GM12878 (cell line): ENCODE data around the gene ANKRD44. TPM values are rescaled to one million over a fixed set of nuclear protein-coding genes. Genes with fewer than 3 reads are reported as not detected.
A peak's percentile ranks its signal among the peaks of the same experiment; 100 is the strongest.

ENCODE experiments used
- ATAC-seq: fragments of 200-7000 bp; cut with Tn5 transposase; 3 replicates; pipeline ENCODE4 v1.9.1; 2020; ENCODE audit warnings: mild to moderate bottlenecking, moderate library complexity
- BruUV-seq: library from RNA; stranded (reverse); fragments of 400-500 nt; replicated peaks from 2 replicates; lab custom pipeline; 2021; lab: Mats Ljungman, UMichigan
- CTCF ChIA-PET: fragments of 300-600 bp; sonication (Branson Sonifier 250); formaldehyde crosslinking; extraction: SDS; loops from one replicate; lab custom pipeline; 2021; ENCODE audit warnings: inconsistent platforms; lab: Yijun Ruan, JAX
- POLR2A ChIA-PET: fragments of 350-600 bp; formaldehyde crosslinking; extraction: SDS; loops from one replicate; lab custom pipeline; 2021; ENCODE audit warnings: inconsistent platforms; lab: Charles Lee
- RAD21 ChIA-PET: fragments of 300-600 bp; sonication (Branson Sonifier 250); formaldehyde crosslinking; loops from one replicate; lab custom pipeline; 2023; ENCODE audit warnings: antibody characterized with exemption; ENCODE audit not compliant: unreplicated experiment; lab: Charles Lee
- SMC1A ChIA-PET: fragments of 300-600 bp; sonication (Branson Sonifier 250); formaldehyde crosslinking; loops from one replicate; lab custom pipeline; 2023; ENCODE audit not compliant: unreplicated experiment, uncharacterized antibody; lab: Charles Lee
- DNase-seq: peaks from one replicate; pipeline ENCODE4 v3.0.0-alpha.2; 2011; ENCODE audit warnings: low read depth, low spot score
- FAIRE-seq: peaks from 3 replicates; lab custom pipeline; 2011; peaks lifted over from hg19 to GRCh38; lab: Jason Lieb, UNC
- H2AFZ ChIP-seq: 2 replicates; pipeline ENCODE4 v1.6.0; 2011; ENCODE audit warnings: low read depth, low read length, control low read depth; ENCODE audit not compliant: control insufficient read depth
- H3K27ac ChIP-seq: 2 replicates; pipeline ENCODE4 v1.5.1; 2011; ENCODE audit warnings: control low read depth; ENCODE audit not compliant: control insufficient read depth, insufficient read depth
- H3K27me3 ChIP-seq, 2 experiments: replicated peaks in 1 of 2; 2 replicates each; pipeline versions ENCODE4 v1.6.0 to v1.6.1; 2011; ENCODE audit warnings: low read length in 1 of 2; ENCODE audit not compliant: control insufficient read depth in 2 of 2, insufficient read depth in 2 of 2
- H3K36me3 ChIP-seq, 2 experiments: 2 replicates each; pipeline ENCODE4 v1.5.1; 2011; ENCODE audit warnings: low read length in 1 of 2; ENCODE audit not compliant: control insufficient read depth in 2 of 2, insufficient read depth in 2 of 2
- H3K4me1 ChIP-seq: 2 replicates; pipeline ENCODE4 v1.6.1; 2011; ENCODE audit warnings: mild to moderate bottlenecking, low read length, moderate library complexity, mixed read lengths; ENCODE audit not compliant: control insufficient read depth, insufficient read depth
- H3K4me2 ChIP-seq: 2 replicates; pipeline ENCODE4 v1.6.0; 2011; ENCODE audit warnings: control low read depth; ENCODE audit not compliant: control insufficient read depth, insufficient read depth
- H3K4me3 ChIP-seq: fragments of 200-600 bp; sonication (generic); 2 replicates; pipeline ENCODE4 v1.5.1; 2016
- H3K79me2 ChIP-seq: 2 replicates; pipeline ENCODE4 v1.6.0; 2011; ENCODE audit warnings: low read length; ENCODE audit not compliant: control insufficient read depth, insufficient read depth
- H3K9ac ChIP-seq: 2 replicates; pipeline ENCODE4 v1.8.0; 2011; ENCODE audit warnings: low read length, control low read depth, mixed read lengths; ENCODE audit not compliant: control insufficient read depth, insufficient read depth
- H3K9me3 ChIP-seq: replicated peaks from 3 replicates; pipeline ENCODE4 v1.5.1; 2011; ENCODE audit warnings: mild to moderate bottlenecking, low read length; ENCODE audit not compliant: control insufficient read depth, insufficient read depth
- H4K20me1 ChIP-seq: 2 replicates; pipeline ENCODE4 v1.6.0; 2011; ENCODE audit not compliant: control insufficient read depth, insufficient read depth
- ASH2L ChIP-seq: fragments of 300-600, 200-600 bp; sonication (generic); IDR thresholded peaks from 2 replicates; pipeline ENCODE4 v1.6.1; 2017; ENCODE audit warnings: low read depth, mild to moderate bottlenecking, borderline replicate concordance
- BCLAF1 ChIP-seq: fragments of 450-650 bp; IDR thresholded peaks from 2 replicates; pipeline ENCODE4 v1.6.1; 2017; ENCODE audit warnings: antibody characterized with exemption, mild to moderate bottlenecking, moderate library complexity
- CBX5 ChIP-seq: sonication (generic); IDR thresholded peaks from 2 replicates; pipeline ENCODE4 v1.6.1; 2016; ENCODE audit warnings: low read depth, moderate library complexity, mild to moderate bottlenecking, inconsistent platforms
- CREM ChIP-seq: IDR thresholded peaks from 2 replicates; pipeline ENCODE4 v1.6.1; 2014; ENCODE audit warnings: antibody characterized with exemption, low read depth
- E2F8 ChIP-seq: fragments of 450-650 bp; IDR thresholded peaks from 2 replicates; pipeline ENCODE4 v1.6.1; 2018; ENCODE audit warnings: mild to moderate bottlenecking, low read depth, moderate library complexity; ENCODE audit not compliant: partially characterized antibody
- GABPA ChIP-seq: IDR thresholded peaks from 2 replicates; pipeline ENCODE4 v1.6.1; 2014; ENCODE audit warnings: antibody characterized with exemption, low read depth, mild to moderate bottlenecking, inconsistent platforms
- IKZF1 ChIP-seq: fragments of 450-650 bp; conservative IDR thresholded peaks from 2 replicates; pipeline ENCODE4 v1.6.1; 2017; ENCODE audit warnings: antibody characterized with exemption, mild to moderate bottlenecking
- IKZF2 ChIP-seq, 2 experiments: fragments of 450-650 bp; IDR thresholded peaks; 2 replicates each; pipeline ENCODE4 v1.6.1; 2017; ENCODE audit warnings: mild to moderate bottlenecking in 2 of 2, moderate library complexity in 2 of 2
- RELB ChIP-seq: fragments of 450-650 bp; IDR thresholded peaks from 2 replicates; pipeline ENCODE4 v1.6.1; 2017; ENCODE audit warnings: low read depth, mild to moderate bottlenecking, moderate library complexity
- SMARCA5 ChIP-seq: fragments of 450-650 bp; IDR thresholded peaks from 2 replicates; pipeline ENCODE4 v1.6.1; 2017; ENCODE audit warnings: mild to moderate bottlenecking
- SPI1 ChIP-seq: IDR thresholded peaks from 2 replicates; pipeline ENCODE4 v1.6.1; 2011; ENCODE audit warnings: low read depth, mild to moderate bottlenecking, low read length, moderate library complexity, borderline replicate concordance; ENCODE audit not compliant: insufficient read depth
- ZBTB40 ChIP-seq: fragments of 450-650 bp; IDR thresholded peaks from 2 replicates; pipeline ENCODE4 v1.6.1; 2016; ENCODE audit warnings: mild to moderate bottlenecking, moderate library complexity, borderline replicate concordance
- WGBS: methylation state at CpG from one replicate; pipeline ENCODE4 v1.1.6; 2016; ENCODE audit warnings: low lambda C conversion rate; ENCODE audit not compliant: insufficient replicate concordance, insufficient coverage; ENCODE audit errors: missing lambda C conversion rate; 5-methylcytosine and 5-hydroxymethylcytosine counted together
- in situ Hi-C: fragments of 300-500 bp; cut with MboI; formaldehyde crosslinking; loops from 9 replicates; pipeline ENCODE4 v1.14.3; 2018; ENCODE audit warnings: mixed read lengths
- intact Hi-C: fragments of 100-400 bp; cut with micrococcal nuclease; formaldehyde crosslinking; loops from one replicate; pipeline ENCODE4 v1.14.2; 2022; ENCODE audit not compliant: unreplicated experiment
- polyA plus RNA-seq, 11 experiments: library from polyadenylated mRNA; depleted of rRNA in 4 of 11; unstranded in 6 of 11; stranded (reverse) in 5 of 11; fragments of >200 nt; fragmentation: Nextera tagmentation in 4 of 11; fragmentation: Illumina TruSeq in 1 of 11; extraction: Ambion mirVana in 4 of 11; extraction: Trizol in 1 of 11; gene quantifications; 1 replicate in 1 of 11; 2 replicates in 10 of 11; pipeline versions ENCODE4 v1.2.1 to v1.2.3, GENCODE V29; 2011 to 2016; ENCODE audit warnings: inconsistent platforms in 2 of 11, missing spikeins in 2 of 11, low read depth in 1 of 11
- total RNA-seq, 4 experiments: library from RNA; depleted of rRNA in 3 of 4; stranded (reverse); fragments of >200 nt in 3 of 4; fragmentation: Illumina TruSeq in 1 of 4; extraction: Trizol in 1 of 4; gene quantifications; 2 replicates each; pipeline versions ENCODE4 v1.2.1 to v1.2.3, GENCODE V29; 2013 to 2021

The ANKRD44 gene
- total and polyA plus RNA-seq, 10 of the 15 experiments (the other 5 are each of a cell fraction or from before 2014, with no cell fraction given), result 19.1 to 99.1 (median 59.6) TPM

DNA sequence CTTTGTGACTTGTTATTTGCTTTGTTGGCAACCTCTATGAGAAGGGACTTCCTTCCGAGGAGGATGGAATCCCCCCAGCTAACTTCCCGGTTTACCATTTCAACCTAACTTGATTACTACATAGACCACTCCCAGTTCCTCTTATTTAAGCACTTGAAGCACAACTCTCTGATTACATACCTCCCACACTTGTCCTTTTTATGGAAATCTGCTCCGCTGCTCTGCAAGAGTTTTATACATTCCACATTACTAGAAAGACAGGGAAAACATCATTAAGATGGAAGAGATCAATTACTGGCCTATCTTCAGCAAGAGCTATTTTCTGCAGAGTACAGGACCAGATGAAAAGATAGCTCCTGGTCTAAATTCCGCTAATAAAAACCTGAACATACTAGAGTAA, 224.1 kb downstream of the ANKRD44 start:
- Histone ChIP-seq H3K9me3 (no peaks in the 10 kb centered on the region), H4K20me1 (no peaks in the 10 kb centered on the region; the same call in 1 of the 2 replicates), H3K4me1 (no peaks in the 10 kb centered on the region), H3K4me2 (no peak overlapping the region), H3K9ac (no peak overlapping the region), H3K4me3 (no peak overlapping the region), H3K27me3 (no peaks in the 10 kb centered on the region), H2AFZ (no peak overlapping the region; the same call in 1 of the 2 replicates), H3K79me2 (no peaks in the 10 kb centered on the region), H3K27ac (no peak overlapping the region), H3K36me3 (peaks cover 6 to 23% of the 10 kb centered on the region in 2 experiments)
- TF ChIP-seq RELB, result peak; percentile 42; the same call in 1 of the 2 replicates
- TF ChIP-seq IKZF2 (IDR thresholded peaks at IDR 0.05), result peak in 1 of 2 experiments; percentile 29; a peak in 1 of 4 replicates
- TF ChIP-seq ZBTB40, result no peak
- TF ChIP-seq E2F8, result no peak
- 0 out of 2 replicates have a peak, but pooled peaks have one; percentile 13 for TF ChIP-seq IKZF1
- 0 out of 2 replicates have a peak, but pooled peaks have one; percentile 33 for TF ChIP-seq GABPA
- TF ChIP-seq BCLAF1, result no peak
- no peak for TF ChIP-seq CREM
- TF ChIP-seq SPI1, result peak; percentile 87
- TF ChIP-seq CBX5, result no peak
- no peak for TF ChIP-seq ASH2L
- no peak for TF ChIP-seq SMARCA5
- ChIA-PET CTCF (interaction anchor here (0.6 to 3.0 kb wide), 7 partner anchors 9 to 82 kb away, joined by 3 to 13 read pairs (median 3); no protein-coding TSS in a partner anchor), SMC1A (interaction anchor here (0.9 to 1.9 kb wide), 8 partner anchors 13 to 292 kb away, joined by 3 to 9 read pairs (median 4); no protein-coding TSS in a partner anchor), RAD21 (no interaction called here), POLR2A (interaction anchor here (0.5 to 1.0 kb wide), 4 partner anchors 14 to 162 kb away, joined by 3 to 4 read pairs (median 4); no protein-coding TSS in a partner anchor)
- ATAC-seq (peak; percentile 81), FAIRE-seq (no peak), DNase-seq (no peak)
- no TSS peak for BruUV-seq
- WGBS, result 41% methylated on average over 4 of the region's 4 CpGs
- in situ Hi-C loops, result no loop called here
- intact Hi-C loops, result no loop called here
